HG03159 (cell line): ENCODE results near the gene CFAP97.
"Not testable (repeated sequence)": the region's sequence is repeated elsewhere in the genome, so short reads cannot be mapped to it uniquely, and the experiment has no call there.

Experiments used
- ATAC-seq: cut with Tn5 transposase; IDR thresholded peaks from one replicate; pipeline ENCODE4 v1.9.1; 2021; ENCODE audit warnings: mild to moderate bottlenecking, moderate library complexity; ENCODE audit not compliant: unreplicated experiment

The CFAP97 gene

DNA sequence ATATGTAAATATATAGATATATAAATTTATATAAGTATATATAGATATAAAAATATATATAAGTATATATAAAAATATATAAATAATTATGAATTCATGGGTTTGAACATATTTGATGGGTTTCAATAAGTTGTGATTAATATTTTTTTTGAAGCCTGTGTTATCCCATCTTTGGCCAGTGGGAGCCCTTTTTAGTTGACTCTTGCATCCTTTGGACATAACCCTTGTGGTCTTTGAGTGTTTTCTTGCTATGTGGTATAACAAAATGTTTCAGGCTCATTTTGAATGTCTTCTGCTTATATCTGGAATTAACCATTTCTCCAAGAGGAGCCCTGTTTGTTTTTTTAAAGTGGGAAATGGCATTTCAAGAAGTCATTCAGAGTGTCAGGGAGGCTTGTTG lies 20.8 kb upstream of the CFAP97 start:
- no peak for ATAC-seq

DNA sequence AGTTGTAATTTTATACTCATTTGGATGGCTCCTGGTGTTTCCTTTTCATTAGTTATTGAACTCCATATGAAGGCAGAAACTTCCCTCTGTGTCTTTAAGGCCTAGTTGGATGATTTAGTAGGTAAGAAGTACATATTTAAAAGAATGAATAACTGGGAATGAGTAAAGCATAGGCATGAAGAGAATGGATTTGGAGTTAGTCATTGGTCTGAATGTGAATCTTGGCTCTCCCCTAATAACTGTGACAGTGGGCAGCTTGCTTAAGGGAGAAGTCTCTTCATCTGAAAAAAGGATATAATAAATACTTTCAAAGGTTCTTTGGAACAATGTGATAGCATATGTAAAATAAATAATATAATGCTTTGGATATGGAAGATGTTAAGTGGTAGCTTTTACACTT lies 18.8 kb upstream of the CFAP97 start:
- ATAC-seq = no peak

DNA sequence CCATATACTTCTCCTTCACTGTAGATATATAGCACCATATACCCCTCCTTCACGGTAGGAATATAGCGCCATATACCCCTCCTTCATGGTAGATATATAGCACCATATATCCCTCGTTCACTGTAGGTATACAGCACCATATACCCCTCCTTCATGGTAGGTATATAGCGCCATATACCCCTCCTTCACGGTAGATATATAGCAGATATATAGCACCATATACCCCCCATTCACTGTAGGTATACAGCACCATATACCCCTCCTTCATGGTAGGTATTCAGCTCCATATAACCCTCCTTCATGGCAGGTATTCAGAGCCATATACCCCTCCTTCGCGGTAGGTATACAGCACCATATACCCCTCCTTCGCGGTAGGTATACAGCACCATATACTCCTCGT lies 18.1 kb upstream of the CFAP97 start:
- ATAC-seq = no peak

DNA sequence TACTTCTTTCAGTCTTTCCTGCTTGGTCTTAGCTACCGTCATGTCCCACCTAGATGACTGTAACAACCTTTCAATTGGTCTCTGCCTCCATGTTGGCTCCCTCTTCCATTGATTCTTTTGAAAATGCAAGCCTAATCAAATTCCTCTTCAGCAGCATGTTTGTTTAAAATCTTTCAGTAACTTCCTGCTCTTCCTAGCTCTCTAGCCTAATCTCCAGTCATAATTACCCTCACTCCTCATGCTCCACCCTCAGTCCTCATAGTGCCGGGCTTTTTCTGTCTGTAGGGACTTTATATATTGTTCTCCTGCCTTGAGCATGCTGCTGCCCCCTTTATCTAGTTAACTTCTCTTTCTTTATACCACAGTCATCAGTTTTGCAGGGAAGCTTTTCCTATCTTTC lies 17.7 kb upstream of the CFAP97 start:
- ATAC-seq = no peak

DNA sequence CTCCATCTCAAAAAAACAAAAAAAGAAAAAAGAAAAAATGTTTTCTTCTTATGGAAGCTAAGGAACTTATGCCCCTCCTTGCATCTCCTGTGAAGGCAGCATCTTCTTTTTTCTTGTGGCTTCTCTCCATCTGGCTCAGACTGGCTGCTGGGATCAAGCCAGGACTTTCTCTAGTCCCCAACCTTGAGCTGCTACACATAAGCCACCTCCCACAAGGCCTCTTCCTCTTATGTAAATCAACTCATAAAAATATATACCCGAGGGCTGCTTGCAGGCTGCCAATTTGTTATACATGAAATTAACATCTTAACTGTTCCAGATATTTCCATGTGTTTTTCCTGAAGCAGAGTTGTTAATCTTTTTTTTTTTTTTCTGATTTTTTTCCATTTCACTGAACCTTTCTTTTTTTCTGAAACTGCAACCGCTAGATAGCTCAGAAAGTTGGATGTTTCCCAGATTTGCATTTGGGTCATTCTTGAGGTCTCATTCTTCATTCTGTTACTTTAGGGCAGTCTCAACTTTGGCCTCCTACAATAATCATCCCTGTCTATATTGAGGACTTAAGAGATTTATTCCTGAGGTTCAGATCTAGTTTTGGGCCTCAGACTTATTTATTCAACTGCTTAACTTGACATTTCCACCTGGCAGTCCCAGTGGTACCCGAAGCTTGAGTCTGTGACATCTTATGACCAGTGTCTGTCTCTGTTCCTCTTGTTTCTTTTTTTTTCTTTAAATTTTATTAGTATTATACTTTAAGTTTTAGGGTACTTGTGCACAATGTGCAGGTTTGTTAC lies 15.9 kb upstream of the CFAP97 start:
- peak; percentile 70 for ATAC-seq

DNA sequence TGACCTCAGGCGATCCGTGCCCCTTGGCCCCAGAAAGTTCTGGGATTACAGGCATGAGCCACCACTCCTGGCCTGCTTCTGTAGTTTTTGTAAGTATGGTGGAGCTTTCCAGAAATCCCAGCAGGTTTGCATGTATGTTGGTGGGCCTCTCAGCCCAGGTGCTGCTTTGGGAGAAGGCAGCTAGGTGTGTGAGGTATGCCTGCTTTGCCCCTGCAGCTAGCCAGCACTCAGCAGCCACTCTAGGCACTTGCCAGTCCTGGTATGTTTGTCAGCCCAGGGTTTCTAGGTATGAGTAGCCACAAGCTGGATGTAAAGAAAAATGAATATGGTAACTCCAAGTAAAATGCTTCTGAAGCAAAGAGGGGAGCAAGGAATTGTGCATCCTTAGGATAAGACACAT lies 14.5 kb upstream of the CFAP97 start:
- no peak for ATAC-seq

DNA sequence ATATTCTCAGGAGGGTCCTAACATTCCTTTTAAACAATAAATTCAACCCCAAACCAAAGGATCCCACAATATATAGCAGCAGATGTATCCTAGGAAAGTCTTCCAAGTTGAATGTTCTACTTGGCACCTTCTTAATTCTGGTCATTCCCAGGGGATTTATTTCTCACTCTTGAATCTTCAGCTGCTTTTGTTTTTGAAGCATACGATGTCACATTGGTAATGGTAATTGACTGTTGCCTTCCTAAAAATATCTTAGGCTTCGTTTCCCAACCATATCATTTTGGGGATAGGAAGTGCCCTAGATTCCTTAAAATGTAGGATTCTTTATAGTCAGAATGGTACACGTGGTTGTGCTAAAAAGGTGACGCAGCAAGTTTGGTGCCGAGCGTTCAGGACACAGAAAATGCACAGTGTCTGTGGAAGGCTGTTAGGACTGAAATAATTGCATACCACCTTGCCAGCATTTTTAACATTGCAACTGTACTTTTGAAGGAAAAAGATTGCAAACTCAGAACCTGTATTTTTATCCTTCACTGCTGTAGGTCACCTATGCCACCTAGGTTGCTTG lies 13.7 kb upstream of the CFAP97 start:
- no peak for ATAC-seq

DNA sequence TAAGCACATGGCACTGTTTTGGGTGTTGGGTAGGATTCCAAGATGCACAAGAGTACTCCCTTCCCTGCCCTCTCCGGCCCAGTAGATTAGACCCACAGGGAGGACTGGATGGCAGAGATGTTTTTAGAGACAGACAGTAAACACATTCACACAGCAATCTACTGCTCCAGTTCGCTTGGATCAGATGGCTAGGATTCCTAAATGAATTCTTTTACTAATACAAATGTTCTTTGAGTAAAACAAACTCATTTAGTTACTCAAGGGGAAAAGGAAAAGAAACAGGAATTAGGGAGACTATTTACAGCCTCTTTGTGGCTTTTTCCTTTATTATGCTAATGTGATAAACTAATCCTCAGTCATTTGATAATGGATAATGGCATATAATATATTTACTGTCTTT lies 11.5 kb upstream of the CFAP97 start:
- ATAC-seq = no peak

DNA sequence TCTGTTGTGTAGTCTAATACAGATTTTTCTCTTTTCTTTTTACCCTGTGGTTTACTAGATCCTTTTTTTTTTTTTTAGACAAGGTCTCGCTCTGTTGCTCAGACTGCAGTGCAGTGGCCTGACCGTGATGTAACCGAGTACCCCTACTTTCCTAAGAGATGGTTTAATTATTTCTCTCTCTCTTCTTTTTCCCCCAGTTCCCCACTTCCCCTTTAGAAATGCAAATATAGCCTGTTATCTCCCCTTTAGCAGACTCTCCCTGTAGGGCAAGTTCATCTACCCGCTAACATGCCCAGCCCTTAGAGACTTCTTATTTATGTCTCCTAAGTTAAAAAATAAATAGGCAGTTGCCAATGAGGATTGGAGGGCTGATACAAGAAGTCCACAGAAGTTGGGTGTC lies 10.1 kb upstream of the CFAP97 start:
- ATAC-seq = peak; percentile 44

DNA sequence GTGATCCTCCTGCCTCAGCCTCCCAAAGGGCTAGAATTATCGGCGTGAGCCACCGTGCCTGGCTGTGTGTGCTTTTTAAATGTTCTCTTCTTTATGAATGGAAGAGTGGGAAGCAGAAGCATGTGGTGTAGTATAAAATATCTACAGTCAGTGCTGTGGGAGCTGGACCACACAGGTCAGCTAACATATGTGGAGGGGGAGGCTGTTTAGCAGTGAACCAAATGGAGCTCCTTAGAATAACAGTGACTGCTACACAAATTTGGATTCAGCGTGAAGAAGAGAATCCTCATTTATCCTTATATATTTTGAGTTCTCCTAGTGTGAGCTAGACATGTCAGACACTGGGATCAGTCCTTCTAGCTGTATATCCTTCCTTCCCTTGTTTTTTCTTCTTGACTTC lies 8.8 kb upstream of the CFAP97 start:
- ATAC-seq = no peak

DNA sequence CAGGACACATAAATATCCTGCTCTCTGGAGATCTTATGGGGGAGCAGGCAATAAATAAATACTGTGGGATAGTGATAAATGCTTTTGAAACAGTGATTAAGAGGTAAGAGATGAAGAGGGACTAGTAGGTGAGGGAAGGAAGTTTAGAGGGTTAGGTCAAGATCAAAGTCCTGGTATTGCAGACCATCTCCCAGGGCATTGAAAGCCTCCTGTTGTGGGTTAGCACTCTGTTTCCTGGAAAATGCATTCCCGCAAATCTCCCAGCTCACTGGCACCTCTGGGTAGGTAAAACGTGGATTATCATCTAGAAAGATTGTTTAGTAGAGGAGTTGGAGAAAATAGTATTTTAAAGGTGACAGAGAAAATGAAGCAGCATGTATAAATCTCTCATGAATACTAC lies 7.8 kb upstream of the CFAP97 start:
- no peak for ATAC-seq

DNA sequence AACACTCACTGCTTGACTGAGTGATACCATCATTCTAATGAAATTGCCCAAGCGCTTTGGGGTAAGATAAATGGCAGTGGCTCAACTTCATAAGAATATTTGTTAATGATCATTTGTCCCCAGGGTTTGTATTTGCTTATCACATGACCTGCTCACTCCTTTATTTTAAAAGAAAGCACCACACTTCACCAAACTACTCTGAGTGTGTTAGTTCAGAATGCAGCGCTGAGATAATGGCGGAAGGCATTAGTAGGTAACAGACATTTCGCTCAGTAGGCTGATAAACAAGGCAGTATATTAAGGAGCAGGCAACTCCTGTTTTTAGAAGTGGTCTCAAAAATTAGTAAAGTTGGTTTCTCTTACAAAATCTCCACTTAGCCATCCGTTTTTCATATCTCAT lies 7.2 kb upstream of the CFAP97 start:
- ATAC-seq = no peak

DNA sequence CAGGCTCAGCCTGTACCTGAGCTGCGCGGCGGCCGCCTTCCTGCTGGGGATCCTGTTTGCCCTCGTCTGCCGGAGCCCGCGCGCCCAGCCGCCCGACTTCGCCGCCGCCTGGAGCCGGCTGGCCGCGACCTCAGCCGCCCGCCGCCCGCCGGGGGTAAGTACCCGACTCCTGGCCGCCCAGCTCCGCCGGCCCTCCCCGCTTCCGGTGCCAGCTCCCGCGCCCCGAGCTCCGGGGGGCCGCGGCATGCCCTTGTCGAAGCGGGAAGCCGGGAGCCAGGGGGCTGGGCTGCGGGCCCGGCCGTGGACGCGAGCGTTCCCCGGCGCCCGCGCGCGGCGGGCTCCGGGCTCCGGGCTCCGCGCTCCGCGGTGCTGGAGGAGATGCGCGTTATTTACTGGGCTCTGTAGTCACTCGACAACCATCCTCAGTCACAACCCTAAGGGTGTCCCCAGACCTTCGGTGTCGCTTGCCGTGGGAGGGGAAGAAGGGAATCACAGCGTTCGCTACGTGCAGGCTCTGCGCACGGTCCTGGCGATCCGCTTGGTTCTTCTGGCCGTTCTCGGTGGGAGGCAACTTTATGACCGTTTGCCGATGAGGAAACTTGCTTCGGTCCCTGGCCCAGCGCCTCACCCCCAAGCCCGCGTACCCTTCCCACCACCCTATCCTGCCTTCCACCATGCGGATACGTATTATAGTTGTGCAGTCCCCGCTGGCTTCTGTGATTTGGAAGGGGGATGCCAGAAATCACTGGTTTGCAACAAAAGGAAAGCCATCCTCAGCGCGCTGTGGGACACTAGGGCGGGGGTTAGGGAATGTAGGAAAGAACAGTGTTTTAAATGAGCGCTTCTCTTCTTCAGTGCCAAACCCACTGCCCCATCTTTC lies 6.5 kb upstream of the CFAP97 start:
- ATAC-seq = peak; percentile 8

DNA sequence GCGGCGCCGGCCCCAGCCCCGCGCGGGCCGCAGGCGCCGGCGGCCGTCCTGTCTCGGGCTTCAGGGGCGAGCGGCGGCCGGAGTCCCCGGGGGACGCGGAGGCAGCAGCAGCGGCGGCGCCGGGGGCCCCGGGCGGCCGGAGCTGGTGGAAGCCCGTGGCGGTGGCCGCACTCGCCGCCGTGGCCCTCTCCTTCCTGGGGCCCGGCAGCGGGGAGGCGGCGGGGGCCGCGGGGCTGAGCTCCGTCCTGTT lies 6.0 kb upstream of the CFAP97 start:
- ATAC-seq = peak; percentile 16

DNA sequence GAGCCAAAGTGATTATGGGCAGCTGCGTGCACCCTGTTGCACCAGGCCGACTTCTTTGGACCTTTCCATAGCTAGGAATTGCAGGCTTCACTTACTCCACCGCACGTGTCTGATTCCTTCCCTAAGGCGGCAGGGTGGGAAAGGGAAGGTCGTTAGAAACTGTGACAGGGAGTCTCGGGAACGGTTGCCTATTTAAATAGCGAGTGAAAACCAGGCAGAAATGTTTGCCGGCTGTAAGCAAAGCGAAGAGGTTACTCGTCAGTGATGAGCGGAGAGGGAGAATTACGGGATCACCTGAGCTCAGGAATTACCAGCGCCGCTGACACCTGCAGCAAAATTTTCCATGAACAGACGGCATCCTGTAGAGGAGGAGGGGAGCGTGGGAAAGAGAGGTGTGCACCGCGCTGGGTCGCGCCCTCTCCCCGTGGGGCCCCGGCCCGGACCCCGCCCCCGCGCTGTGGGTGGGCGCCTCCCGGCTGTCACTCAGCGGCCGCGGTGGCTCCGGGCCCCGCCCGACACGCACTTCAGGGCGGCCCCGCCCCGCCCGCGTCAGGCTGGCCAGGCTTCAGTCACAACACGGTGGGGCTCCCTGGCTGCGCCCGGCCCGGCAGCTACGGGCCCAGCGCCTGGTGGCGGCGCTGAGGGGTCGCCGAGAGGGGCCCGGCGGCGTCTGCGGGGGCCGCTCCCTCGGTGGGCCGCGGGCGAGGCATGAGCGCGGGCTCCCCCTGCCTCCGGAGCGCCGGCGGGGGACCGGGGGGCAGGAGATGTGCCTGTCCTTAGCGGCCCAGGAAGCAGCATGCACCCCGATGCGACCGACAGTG lies 5.4 kb upstream of the CFAP97 start, which contains the start of gene SNX25:
Gene SNX25, plus strand, starts transcription at position 568 of the 821 bp plus-strand sequence. Its CDS starts 229 bp downstream, at position 797.
- peak; percentile 76 for ATAC-seq

DNA sequence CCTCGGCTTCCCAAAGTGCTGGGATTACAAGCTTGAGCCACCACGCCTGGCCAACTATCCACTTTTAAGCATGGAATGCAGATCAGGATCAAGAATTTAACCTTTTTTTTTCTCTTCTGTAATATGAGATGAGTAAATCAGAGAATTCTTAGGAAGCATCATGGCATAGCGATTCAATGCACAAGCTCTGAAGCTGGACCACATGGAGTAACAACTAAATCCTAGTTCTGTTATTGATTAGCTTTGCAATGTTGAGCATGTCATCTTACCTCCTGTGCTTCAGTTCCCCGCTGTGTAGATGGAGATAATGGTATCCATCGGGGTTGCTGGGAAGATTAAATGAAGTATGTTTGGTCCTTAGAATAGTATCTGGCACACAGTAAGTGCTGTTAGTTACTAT lies 3.7 kb upstream of the CFAP97 start:
- ATAC-seq = no peak

DNA sequence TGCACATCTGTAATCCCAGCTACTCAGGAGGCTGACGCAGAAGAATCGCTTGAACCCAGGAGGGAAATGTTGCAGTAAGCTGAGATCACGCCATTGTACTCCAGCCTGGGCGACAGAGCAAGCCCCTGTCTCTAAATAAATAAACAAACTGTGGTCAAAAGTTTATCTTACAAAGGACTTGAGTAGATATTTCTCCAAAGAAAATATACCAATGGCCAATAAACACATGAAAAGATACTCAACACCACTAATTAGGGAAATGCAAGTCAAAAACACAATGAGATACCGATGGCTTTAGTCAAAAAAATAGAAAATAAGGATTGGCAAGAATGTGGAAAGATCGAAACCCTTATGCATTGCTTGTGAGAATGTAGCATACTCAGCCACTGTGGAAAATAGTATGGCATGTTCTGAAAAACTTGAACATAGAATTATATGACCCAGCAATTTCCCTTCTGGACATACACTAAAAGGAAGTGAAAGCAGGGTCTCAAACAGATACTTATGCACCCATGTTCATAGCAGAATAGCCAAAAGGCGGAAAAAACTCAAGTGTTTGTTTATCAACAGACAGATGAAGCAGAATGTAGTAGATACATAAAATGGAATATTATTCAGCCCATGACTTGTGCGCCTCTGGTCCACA lies 2.0 kb upstream of the CFAP97 start:
- no peak for ATAC-seq

DNA sequence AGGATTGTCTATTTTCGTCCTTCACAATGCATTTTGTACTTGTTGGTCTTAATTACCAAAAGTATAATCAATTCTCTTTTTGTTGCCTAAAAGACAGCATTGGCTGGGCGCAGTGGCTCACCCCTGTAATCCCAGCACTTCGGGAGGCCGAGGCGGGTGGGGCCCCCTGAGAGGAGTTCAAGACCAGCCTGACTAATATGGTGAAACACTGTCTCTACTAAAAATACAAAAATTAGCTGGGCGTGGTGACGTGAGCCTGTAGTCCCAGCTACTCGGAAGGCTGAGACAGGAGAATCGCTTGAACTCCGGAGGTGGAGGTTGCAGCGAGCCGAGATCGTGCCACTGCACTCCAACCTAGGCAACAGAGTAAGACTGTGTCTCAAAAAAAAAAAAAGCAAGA lies 1.3 kb upstream of the CFAP97 start:
- ATAC-seq = not testable (repeated sequence)

DNA sequence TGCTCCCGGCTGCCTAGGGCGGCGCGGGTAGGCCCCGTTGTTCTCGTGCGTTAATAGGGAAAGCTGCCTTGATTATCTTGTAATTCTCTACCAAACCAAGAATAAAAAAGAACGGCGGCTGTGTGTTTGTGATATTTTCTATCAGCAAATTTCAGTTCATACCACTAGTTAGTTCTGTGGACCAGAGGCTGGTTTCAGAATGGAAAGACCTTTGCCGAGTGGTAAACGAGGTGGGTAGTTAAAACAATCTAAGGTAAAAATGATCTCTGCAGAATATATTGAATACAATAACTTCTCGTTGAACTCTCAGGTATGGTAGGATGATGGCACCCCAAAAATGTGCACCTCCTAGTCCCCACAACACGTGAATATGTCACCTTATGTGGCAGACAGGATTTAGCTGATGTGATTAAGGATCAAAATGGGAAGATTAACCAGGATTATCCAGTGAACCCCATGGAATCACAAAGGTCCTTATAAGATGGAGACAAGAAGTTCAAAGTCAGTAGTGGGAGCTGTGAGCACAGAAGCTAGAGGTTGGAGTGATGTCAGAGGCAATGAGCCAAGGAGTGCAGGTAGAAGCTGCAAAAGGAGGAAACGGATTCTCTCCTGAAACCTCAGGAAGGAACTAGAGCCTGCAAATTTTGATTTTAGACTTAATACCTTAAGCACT lies 574 bp upstream of the CFAP97 start:
- peak; percentile 1 for ATAC-seq

DNA sequence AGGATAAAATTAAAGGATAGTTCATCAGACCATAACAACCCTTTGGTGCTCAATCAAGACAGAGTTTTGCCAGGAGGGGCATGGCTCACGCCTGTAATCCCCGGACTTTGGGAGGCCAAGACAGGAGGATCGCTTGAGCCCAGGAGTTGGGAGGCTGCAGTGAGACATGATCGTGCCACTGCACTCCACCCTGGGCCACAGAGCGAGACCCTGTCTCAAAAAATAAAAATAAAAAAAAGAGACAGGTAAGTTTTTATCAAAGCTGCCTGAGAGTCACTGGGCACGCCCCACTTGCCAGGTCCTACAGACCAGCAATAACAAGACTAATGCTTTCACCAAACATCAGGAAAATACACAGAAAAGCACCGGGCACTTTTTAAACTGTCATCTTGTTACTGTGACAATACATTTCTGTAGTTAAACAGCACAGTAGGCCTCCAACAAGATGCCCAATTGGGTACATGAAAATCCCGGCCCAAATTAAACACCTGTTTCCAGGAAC lies 765 bp downstream of the CFAP97 start:
- ATAC-seq = no peak
